Measurements from ENCODE around the gene ORC6.

DNA sequence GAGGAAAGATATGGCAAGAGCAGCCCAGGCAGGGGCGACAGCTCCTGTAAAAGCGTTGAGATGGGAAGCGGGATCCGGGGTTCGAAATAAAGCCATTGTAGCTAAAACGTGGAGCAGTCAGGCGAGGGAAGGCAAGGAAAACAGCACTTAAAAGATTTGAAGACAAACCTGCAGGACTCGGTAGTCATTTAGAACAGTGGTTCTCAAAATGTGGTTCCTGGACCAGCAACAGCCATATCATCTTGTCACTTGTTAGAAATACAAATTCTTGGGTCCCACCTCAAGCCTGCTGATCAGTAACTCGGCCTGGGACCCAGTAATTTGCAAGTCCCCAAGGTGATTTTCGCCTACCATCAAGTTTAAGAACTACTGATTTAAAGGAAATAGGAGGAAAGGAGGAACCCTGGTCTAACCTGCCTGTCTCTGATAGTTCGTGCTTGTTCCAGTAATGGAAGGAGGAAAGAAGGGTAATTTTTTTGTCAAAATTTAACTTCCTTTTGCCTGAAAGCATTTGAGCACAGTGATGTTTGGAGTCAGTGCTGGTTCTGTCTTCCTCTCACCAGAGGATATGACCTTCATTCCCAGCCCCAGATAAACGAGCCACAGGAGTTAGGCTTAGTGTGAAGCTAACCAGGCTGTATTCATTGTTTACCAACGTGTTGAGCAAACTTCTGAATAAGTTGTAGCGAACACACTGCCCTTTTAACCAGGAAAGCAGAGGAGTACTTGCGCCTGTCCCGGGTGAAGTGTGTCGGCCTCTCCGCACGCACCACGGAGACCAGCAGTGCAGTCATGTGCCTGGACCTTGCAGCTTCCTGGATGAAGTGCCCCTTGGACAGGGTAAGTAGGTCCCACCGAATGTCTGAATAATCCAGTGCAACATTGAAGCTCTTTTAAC lies 1.1 kb downstream of the ORC6 start:
- TF ChIP-seq, protein P1, sequence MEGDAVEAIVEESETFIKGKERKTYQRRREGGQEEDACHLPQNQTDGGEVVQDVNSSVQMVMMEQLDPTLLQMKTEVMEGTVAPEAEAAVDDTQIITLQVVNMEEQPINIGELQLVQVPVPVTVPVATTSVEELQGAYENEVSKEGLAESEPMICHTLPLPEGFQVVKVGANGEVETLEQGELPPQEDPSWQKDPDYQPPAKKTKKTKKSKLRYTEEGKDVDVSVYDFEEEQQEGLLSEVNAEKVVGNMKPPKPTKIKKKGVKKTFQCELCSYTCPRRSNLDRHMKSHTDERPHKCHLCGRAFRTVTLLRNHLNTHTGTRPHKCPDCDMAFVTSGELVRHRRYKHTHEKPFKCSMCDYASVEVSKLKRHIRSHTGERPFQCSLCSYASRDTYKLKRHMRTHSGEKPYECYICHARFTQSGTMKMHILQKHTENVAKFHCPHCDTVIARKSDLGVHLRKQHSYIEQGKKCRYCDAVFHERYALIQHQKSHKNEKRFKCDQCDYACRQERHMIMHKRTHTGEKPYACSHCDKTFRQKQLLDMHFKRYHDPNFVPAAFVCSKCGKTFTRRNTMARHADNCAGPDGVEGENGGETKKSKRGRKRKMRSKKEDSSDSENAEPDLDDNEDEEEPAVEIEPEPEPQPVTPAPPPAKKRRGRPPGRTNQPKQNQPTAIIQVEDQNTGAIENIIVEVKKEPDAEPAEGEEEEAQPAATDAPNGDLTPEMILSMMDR (conservative IDR thresholded peaks at IDR 0.05 in 1 of 2, IDR thresholded peaks at IDR 0.05 in 1 of 2; ENCODE audit: low read depth in 1 of 2, low read length in 2 of 2): no peak
- TF ChIP-seq EZH2 (IDR thresholded peaks at IDR 0.05; ENCODE audit: low read length, missing control alignments): no peak

All from fibroblast of lung (primary cell).